SK-N-SH (cell line): ENCODE measurements around the gene WDR64. TPM values are rescaled to one million over a fixed set of nuclear protein-coding genes. Genes with fewer than 3 reads are reported as not detected.

Source experiments
- CTCF ChIA-PET: fragments of 300-600, 350-600 bp; formaldehyde crosslinking; extraction: SDS; loops from one replicate; lab custom pipeline; 2021; lab: Yijun Ruan, JAX
- POLR2A ChIA-PET: fragments of 350-600 bp; sonication (Branson Sonifier 250); formaldehyde crosslinking; extraction: SDS; loops from one replicate; lab custom pipeline; 2020; ENCODE audit warnings: antibody characterized with exemption, inconsistent platforms; lab: Yijun Ruan, JAX
- DNase-seq: peaks from one replicate; pipeline ENCODE4 v3.0.0; 2012
- H2AFZ ChIP-seq: fragments of 200-600 bp; sonication (generic); 2 replicates; pipeline ENCODE4 v1.8.1; 2016; ENCODE audit warnings: antibody characterized with exemption, mild to moderate bottlenecking, low read depth
- H3F3A ChIP-seq: fragments of 200-600 bp; sonication (generic); replicated peaks from 2 replicates; pipeline ENCODE3; 2016; ENCODE audit warnings: antibody characterized with exemption, mild to moderate bottlenecking; ENCODE audit not compliant: insufficient read depth
- H3K27ac ChIP-seq, 2 experiments: fragments of 200-500 bp in 1 of 2; fragments of 200-600 bp in 1 of 2; sonication (Bioruptor generic) in 1 of 2; sonication (generic), shearing (Covaris generic) in 1 of 2; 2 replicates each; pipeline versions ENCODE4 v1.5.1 to v1.6.1; 2014 to 2016; ENCODE audit warnings: low read depth in 2 of 2, inconsistent platforms in 1 of 2, low read length in 1 of 2, mild to moderate bottlenecking in 1 of 2, mixed read lengths in 1 of 2
- H3K27me3 ChIP-seq: fragments of 200-600 bp; sonication (generic), shearing (Covaris generic); 2 replicates; pipeline ENCODE4 v1.6.1; 2016; ENCODE audit warnings: mixed run types; ENCODE audit not compliant: insufficient read depth
- H3K36me3 ChIP-seq, 2 experiments: fragments of 200-500 bp in 1 of 2; fragments of 200-600 bp in 1 of 2; sonication (Bioruptor generic) in 1 of 2; sonication (generic) in 1 of 2; replicated peaks in 1 of 2; 2 replicates each; pipeline versions ENCODE3 to v1.5.1; 2014 to 2016; ENCODE audit warnings: low read length in 1 of 2, mild to moderate bottlenecking in 1 of 2; ENCODE audit not compliant: insufficient read depth in 2 of 2, control insufficient read depth in 1 of 2
- H3K4me1 ChIP-seq, 2 experiments: fragments of 200-500 bp in 1 of 2; fragments of 200-600 bp in 1 of 2; sonication (Bioruptor generic) in 1 of 2; sonication (generic), shearing (Covaris generic) in 1 of 2; 2 replicates each; pipeline versions ENCODE4 v1.5.1 to v1.6.1; 2014 to 2016; ENCODE audit warnings: low read depth in 1 of 2, low read length in 1 of 2, mixed run types in 1 of 2; ENCODE audit not compliant: insufficient read depth in 2 of 2, control insufficient read depth in 1 of 2
- H3K4me2 ChIP-seq: fragments of 200-600 bp; sonication (generic), shearing (Covaris generic); 2 replicates; pipeline ENCODE4 v1.6.1; 2017; ENCODE audit warnings: mixed run types
- H3K4me3 ChIP-seq, 2 experiments: fragments of 200-500 bp in 1 of 2; fragments of 200-600 bp in 1 of 2; sonication (Bioruptor generic) in 1 of 2; sonication (generic), shearing (Covaris generic) in 1 of 2; 2 replicates each; pipeline versions ENCODE4 v1.5.1 to v1.8.1; 2014 to 2016; ENCODE audit warnings: low read depth in 2 of 2, inconsistent platforms in 1 of 2, low read length in 1 of 2, mild to moderate bottlenecking in 1 of 2, mixed read lengths in 1 of 2, moderate library complexity in 1 of 2
- H3K79me2 ChIP-seq: fragments of 200-600 bp; sonication (generic); 2 replicates; pipeline ENCODE4 v1.8.1; 2017; ENCODE audit warnings: mild to moderate bottlenecking; ENCODE audit not compliant: insufficient read depth
- H3K9ac ChIP-seq: fragments of 200-600 bp; sonication (generic); 2 replicates; pipeline ENCODE4 v1.6.1; 2017; ENCODE audit warnings: mixed run types
- H3K9me2 ChIP-seq: fragments of 200-600 bp; sonication (generic); 2 replicates; pipeline ENCODE4 v1.6.1; 2017; ENCODE audit warnings: mixed run types
- H3K9me3 ChIP-seq: fragments of 200-600 bp; sonication (generic); 2 replicates; pipeline ENCODE4 v1.6.1; 2017; ENCODE audit warnings: mixed run types, mild to moderate bottlenecking, moderate library complexity
- H4K20me1 ChIP-seq: fragments of 200-600 bp; sonication (generic); 2 replicates; pipeline ENCODE4 v1.6.1; 2017; ENCODE audit warnings: mild to moderate bottlenecking, mixed run types; ENCODE audit not compliant: insufficient read depth
- CHD2 ChIP-seq: fragments of 150-350 bp; IDR thresholded peaks from 2 replicates; pipeline ENCODE4 v1.6.1; 2018; ENCODE audit warnings: low read length; ENCODE audit not compliant: partially characterized antibody
- CTCF ChIP-seq: fragments of 200-600 bp; sonication (generic); IDR thresholded peaks from 2 replicates; pipeline ENCODE4 v1.6.1; 2017; ENCODE audit warnings: antibody characterized with exemption, mild to moderate bottlenecking, moderate library complexity
- ELF1 ChIP-seq: IDR thresholded peaks from 2 replicates; pipeline ENCODE4 v1.4.0; 2012
- EP300 ChIP-seq, 2 experiments: IDR thresholded peaks; 2 replicates each; pipeline versions ENCODE4 v1.4.0 to v1.6.1; 2012; ENCODE audit warnings: borderline replicate concordance in 1 of 2, low read depth in 1 of 2, low read length in 1 of 2
- FOXM1 ChIP-seq: IDR thresholded peaks from 2 replicates; pipeline ENCODE4 v1.4.0; 2012; ENCODE audit warnings: low read depth, mild to moderate bottlenecking
- MAX ChIP-seq: IDR thresholded peaks from 2 replicates; pipeline ENCODE4 v1.4.0; 2012; ENCODE audit warnings: low read depth
- MXI1 ChIP-seq: IDR thresholded peaks from 2 replicates; pipeline ENCODE4 v1.6.1; 2012; ENCODE audit warnings: mild to moderate bottlenecking, low read depth, low read length, improper control_type of control experiment
- NRF1 ChIP-seq: IDR thresholded peaks from 2 replicates; pipeline ENCODE4 v1.6.1; 2012; ENCODE audit warnings: low read depth, mild to moderate bottlenecking, low read length
- RFX5 ChIP-seq: IDR thresholded peaks from 2 replicates; pipeline ENCODE4 v1.6.1; 2012; ENCODE audit warnings: mild to moderate bottlenecking, improper control_type of control experiment, low read length
- SIN3A ChIP-seq: IDR thresholded peaks from 2 replicates; pipeline ENCODE4 v1.6.1; 2012; ENCODE audit warnings: low read depth, mild to moderate bottlenecking, low read length, moderate library complexity, borderline replicate concordance
- SMC3 ChIP-seq: IDR thresholded peaks from 2 replicates; pipeline ENCODE4 v1.6.1; 2012; ENCODE audit warnings: low read depth, low read length, improper control_type of control experiment
- TAF1 ChIP-seq: IDR thresholded peaks from 2 replicates; pipeline ENCODE4 v1.6.1; 2012; ENCODE audit warnings: low read depth, mild to moderate bottlenecking, low read length, moderate library complexity, borderline replicate concordance
- TEAD4 ChIP-seq: IDR thresholded peaks from 2 replicates; pipeline ENCODE4 v1.4.0; 2012; ENCODE audit warnings: mild to moderate bottlenecking, borderline replicate concordance; ENCODE audit not compliant: insufficient read depth
- USF1 ChIP-seq: IDR thresholded peaks from 2 replicates; pipeline ENCODE4 v1.4.0; 2012; ENCODE audit warnings: low read depth, borderline replicate concordance
- USF2 ChIP-seq: fragments of 150-350 bp; IDR thresholded peaks from 2 replicates; pipeline ENCODE4 v1.6.1; 2017; ENCODE audit warnings: antibody characterized with exemption, low read length, low read depth, borderline replicate concordance
- WGBS: methylation state at CpG from one replicate; pipeline ENCODE4 v1.1.6; 2017; ENCODE audit warnings: low lambda C conversion rate; 5-methylcytosine and 5-hydroxymethylcytosine counted together
- polyA plus RNA-seq, 3 experiments: library from polyadenylated mRNA; depleted of rRNA; stranded (reverse); fragments of >200 nt; gene quantifications; 2 replicates each; pipeline ENCODE4 v1.2.3, GENCODE V29; 2012

The WDR64 gene
- polyA plus RNA-seq, 1 of the 3 experiments (the other 2 are of a cell fraction), result not detected

GRCh38 chr1:241773991-241774390 is 121.9 kb downstream of the WDR64 start:
- H3F3A ChIP-seq, result no peaks in the 10 kb centered on the region
- no peak overlapping the region for H3K4me2 ChIP-seq
- no peak overlapping the region for H2AFZ ChIP-seq
- ChIA-PET POLR2A (no interaction called here), CTCF (interaction anchor here (1.0 kb wide), 1 partner anchor 9 kb away, joined by 4 read pairs; no protein-coding TSS in a partner anchor)
- no peaks in the 10 kb centered on the region; a peak in 1 of 4 replicates for H3K4me1 ChIP-seq
- H3K36me3 ChIP-seq, result no peaks in the 10 kb centered on the region
- no peaks in the 10 kb centered on the region for H3K79me2 ChIP-seq
- TF ChIP-seq MAX (no peak), TEAD4 (no peak)
- TF ChIP-seq, all 33 proteins: peak for 0
- DNase-seq, result no peak
- Histone ChIP-seq H4K20me1 (no peaks in the 10 kb centered on the region), H3K9me2 (no peaks in the 10 kb centered on the region), H3K4me3 (no peak overlapping the region), H3K27me3 (no peaks in the 10 kb centered on the region), H3K9ac (no peak overlapping the region), H3K27ac (no peak overlapping the region), H3K9me3 (no peaks in the 10 kb centered on the region)
- WGBS, result 56% methylated on average over 4 of the region's 4 CpGs

- Histone ChIP-seq H3K4me3 (no peak overlapping the region), H3K4me2 (no peak overlapping the region), H3F3A (no peaks in the 10 kb centered on the region), H3K9me2 (no peaks in the 10 kb centered on the region), H3K9me3 (no peaks in the 10 kb centered on the region), H3K36me3 (no peaks in the 10 kb centered on the region), H3K27ac (no peak overlapping the region), H3K9ac (no peak overlapping the region), H3K79me2 (no peaks in the 10 kb centered on the region), H2AFZ (no peak overlapping the region), H3K27me3 (no peaks in the 10 kb centered on the region), H4K20me1 (no peaks in the 10 kb centered on the region), H3K4me1 (no peaks in the 10 kb centered on the region; a peak in 1 of 4 replicates)
- CTCF ChIA-PET, result no interaction called here
- no peak for DNase-seq
- POLR2A ChIA-PET, result no interaction called here
- TF ChIP-seq USF1 (no peak), FOXM1 (no peak), RFX5 (no peak), NRF1 (no peak), SIN3A (no peak), USF2 (no peak)
- WGBS, result 77% methylated on average over 2 of the region's 2 CpGs
Measured at GRCh38 chr1:241775021-241775420, 122.9 kb downstream of the WDR64 start.

- Histone ChIP-seq H3K36me3 (no peaks in the 10 kb centered on the region), H3K79me2 (no peaks in the 10 kb centered on the region), H3K9me2 (no peaks in the 10 kb centered on the region), H2AFZ (no peak overlapping the region), H3K9me3 (no peaks in the 10 kb centered on the region), H3K27ac (no peak overlapping the region), H3K9ac (no peak overlapping the region), H3K4me2 (no peak overlapping the region), H3F3A (no peaks in the 10 kb centered on the region), H3K4me3 (no peak overlapping the region), H3K27me3 (no peaks in the 10 kb centered on the region), H4K20me1 (no peaks in the 10 kb centered on the region), H3K4me1 (no peaks in the 10 kb centered on the region)
- TF ChIP-seq USF2 (no peak), CTCF (no peak), MXI1 (no peak), EP300 (IDR thresholded peaks at IDR 0.05; ENCODE audit: borderline replicate concordance in 1 of 2, low read depth in 1 of 2, low read length in 1 of 2) (no peak), TAF1 (no peak), SMC3 (no peak), ELF1 (no peak), SIN3A (no peak), CHD2 (no peak)
- ChIA-PET CTCF (no interaction called here), POLR2A (no interaction called here)
- no peak for DNase-seq
Measured at GRCh38 chr1:241776911-241777310, 124.8 kb downstream of the WDR64 start.
